GM10847 (cell line): ENCODE data around the gene ZDHHC9.

Source experiments
- POLR2A ChIP-seq: IDR thresholded peaks from 2 replicates; pipeline ENCODE4 v1.6.1; 2011; ENCODE audit not compliant: insufficient read length; ENCODE audit errors: extremely low read depth

Gene ZDHHC9

GRCh38 chrX:129791961-129792570, 51.6 kb downstream of the ZDHHC9 start:
- no peak for TF ChIP-seq POLR2A

- no peak for TF ChIP-seq POLR2A
These were observed 52.4 kb downstream of the ZDHHC9 start for GRCh38 chrX:129791336-129791735.

GRCh38 chrX:129790808-129791207, 52.9 kb downstream of the ZDHHC9 start:
- no peak for TF ChIP-seq POLR2A

GRCh38 chrX:129790146-129790545, 53.5 kb downstream of the ZDHHC9 start:
- no peak for TF ChIP-seq POLR2A

- no peak for TF ChIP-seq POLR2A
These were observed 55.2 kb downstream of the ZDHHC9 start for GRCh38 chrX:129788527-129788926.

- TF ChIP-seq POLR2A: no peak
These were observed 56.2 kb downstream of the ZDHHC9 start for GRCh38 chrX:129787336-129788055.

- no peak for TF ChIP-seq POLR2A
These were observed 57.5 kb downstream of the ZDHHC9 start for GRCh38 chrX:129786210-129786651.

- no peak for TF ChIP-seq POLR2A
These were observed 58.3 kb downstream of the ZDHHC9 start for GRCh38 chrX:129785160-129785947.

- no peak for TF ChIP-seq POLR2A
These were observed 59.3 kb downstream of the ZDHHC9 start for GRCh38 chrX:129784371-129784770.

- TF ChIP-seq POLR2A: no peak
These were observed 60.4 kb downstream of the ZDHHC9 start for GRCh38 chrX:129783291-129783713.

- no peak for TF ChIP-seq POLR2A
These were observed 61.0 kb downstream of the ZDHHC9 start for GRCh38 chrX:129782706-129783105.

GRCh38 chrX:129781680-129782495, 61.8 kb downstream of the ZDHHC9 start:
- TF ChIP-seq POLR2A: no peak

GRCh38 chrX:129781134-129781672, 62.5 kb downstream of the ZDHHC9 start:
- peak; percentile 46 for TF ChIP-seq POLR2A

GRCh38 chrX:129780441-129781105, 63.1 kb downstream of the ZDHHC9 start:
- TF ChIP-seq POLR2A: peak; percentile 25

GRCh38 chrX:129779747-129780146, 63.9 kb downstream of the ZDHHC9 start, which contains the start of gene SASH3:
SASH3 (plus strand) TSS chrX:129779949; CDS start chrX:129780098, 149 bp downstream.
- TF ChIP-seq POLR2A: peak; percentile 87
